IMR-90 (cell line): Measurements from ENCODE around the gene GCNT2. TPM values are rescaled to one million over a fixed set of nuclear protein-coding genes. Genes with fewer than 3 reads are reported as not detected.
A peak's percentile ranks its signal among the peaks of the same experiment; 100 is the strongest.

ENCODE experiments used
- ATAC-seq: fragments of 200-7000 bp; cut with Tn5 transposase; 2 replicates; pipeline ENCODE4 v1.9.1; 2020; ENCODE audit warnings: low read depth, mild to moderate bottlenecking, moderate library complexity
- BruUV-seq: library from RNA; stranded (reverse); fragments of 400-500 nt; replicated peaks from 2 replicates; lab custom pipeline; 2021; lab: Mats Ljungman, UMichigan
- CTCF ChIA-PET: fragments of 300-600 bp; formaldehyde crosslinking; extraction: SDS; loops from one replicate; lab custom pipeline; 2021; ENCODE audit warnings: antibody characterized with exemption; lab: Yijun Ruan, JAX
- POLR2A ChIA-PET: fragments of 300-600 bp; sonication (Branson Sonifier 250); formaldehyde crosslinking; loops from one replicate; lab custom pipeline; 2022; ENCODE audit warnings: antibody characterized with exemption; ENCODE audit not compliant: unreplicated experiment; lab: Charles Lee
- DNase-seq: peaks from one replicate; pipeline ENCODE4 v3.0.0; 2013
- H2AFZ ChIP-seq: replicated peaks from 2 replicates; pipeline ENCODE3; 2013; ENCODE audit warnings: low read length, mild to moderate bottlenecking; ENCODE audit not compliant: poor library complexity
- H2AK5ac ChIP-seq: 2 replicates; pipeline ENCODE4 v1.6.1; 2013; ENCODE audit warnings: low read depth, low read length, inconsistent platforms
- H2AK9ac ChIP-seq: replicated peaks from 2 replicates; pipeline ENCODE3; 2013; ENCODE audit warnings: mild to moderate bottlenecking, low read depth, low read length, moderate library complexity; ENCODE audit not compliant: poor library complexity
- H2BK120ac ChIP-seq: 2 replicates; pipeline ENCODE4 v1.6.1; 2013; ENCODE audit warnings: low read depth, low read length, inconsistent platforms
- H2BK15ac ChIP-seq: 3 replicates; pipeline ENCODE4 v1.6.1; 2013; ENCODE audit warnings: low read depth, low read length, inconsistent platforms
- H2BK20ac ChIP-seq: 2 replicates; pipeline ENCODE4 v1.6.1; 2013; ENCODE audit warnings: low read depth, mild to moderate bottlenecking, inconsistent platforms, low read length, moderate library complexity
- H2BK5ac ChIP-seq: 2 replicates; pipeline ENCODE4 v1.6.1; 2013; ENCODE audit warnings: mild to moderate bottlenecking, low read depth, low read length, inconsistent platforms; ENCODE audit not compliant: poor library complexity, severe bottlenecking
- H3K14ac ChIP-seq: replicated peaks from 2 replicates; pipeline ENCODE4 v1.6.1; 2013; ENCODE audit warnings: low read depth, low read length, inconsistent platforms
- H3K18ac ChIP-seq: 2 replicates; pipeline ENCODE4 v1.6.1; 2013; ENCODE audit warnings: low read depth, low read length, control low read depth
- H3K23ac ChIP-seq: 2 replicates; pipeline ENCODE4 v1.6.1; 2013; ENCODE audit warnings: low read depth, low read length, inconsistent platforms
- H3K27ac ChIP-seq: 2 replicates; pipeline ENCODE4 v1.5.1; 2013; ENCODE audit warnings: mild to moderate bottlenecking, control low read depth, low read length; ENCODE audit not compliant: insufficient read depth
- H3K27me3 ChIP-seq: 2 replicates; pipeline ENCODE4 v1.6.1; 2013; ENCODE audit warnings: low read length; ENCODE audit not compliant: control insufficient read depth, insufficient read depth
- H3K36me3 ChIP-seq: 2 replicates; pipeline ENCODE4 v1.6.1; 2013; ENCODE audit warnings: low read length, mixed read lengths; ENCODE audit not compliant: control insufficient read depth, insufficient read depth
- H3K4ac ChIP-seq: 2 replicates; pipeline ENCODE4 v1.6.1; 2013; ENCODE audit warnings: low read depth, low read length, inconsistent platforms
- H3K4me1 ChIP-seq: 2 replicates; pipeline ENCODE4 v1.6.1; 2013; ENCODE audit warnings: low read length, mixed read lengths; ENCODE audit not compliant: control insufficient read depth, insufficient read depth
- H3K4me2 ChIP-seq: 2 replicates; pipeline ENCODE4 v1.6.1; 2013; ENCODE audit warnings: low read depth, mild to moderate bottlenecking, control low read depth, low read length, moderate library complexity
- H3K4me3 ChIP-seq: 2 replicates; pipeline ENCODE4 v1.5.1; 2013; ENCODE audit warnings: low read depth, mild to moderate bottlenecking, control low read depth, low read length, moderate library complexity; ENCODE audit not compliant: insufficient read depth
- H3K56ac ChIP-seq: 2 replicates; pipeline ENCODE4 v1.6.1; 2013; ENCODE audit warnings: low read length, inconsistent platforms; ENCODE audit not compliant: insufficient read depth; ENCODE audit errors: extremely low read depth
- H3K79me1 ChIP-seq, 2 experiments: 2 replicates each; pipeline ENCODE4 v1.6.1; 2013; ENCODE audit warnings: low read length in 2 of 2, inconsistent platforms in 1 of 2, low read depth in 1 of 2
- H3K9ac ChIP-seq: 2 replicates; pipeline ENCODE4 v1.6.1; 2013; ENCODE audit warnings: low read depth, low read length, control low read depth
- H3K9me1 ChIP-seq: 2 replicates; pipeline ENCODE4 v1.6.1; 2013; ENCODE audit warnings: low read length, inconsistent platforms; ENCODE audit not compliant: insufficient read depth
- H3K9me3 ChIP-seq: 2 replicates; pipeline ENCODE4 v1.6.1; 2013; ENCODE audit warnings: low read length; ENCODE audit not compliant: control insufficient read depth, insufficient read depth
- H4K20me1 ChIP-seq: 2 replicates; pipeline ENCODE4 v1.6.1; 2013; ENCODE audit warnings: low read length, inconsistent platforms; ENCODE audit not compliant: insufficient read depth
- H4K5ac ChIP-seq: 2 replicates; pipeline ENCODE4 v1.6.1; 2013; ENCODE audit warnings: mild to moderate bottlenecking, low read depth, low read length, control low read depth
- H4K8ac ChIP-seq, 2 experiments: 2 replicates each; pipeline ENCODE4 v1.6.1; 2013; ENCODE audit warnings: low read depth in 2 of 2, low read length in 2 of 2, control low read depth in 1 of 2, inconsistent platforms in 1 of 2
- H4K91ac ChIP-seq: 2 replicates; pipeline ENCODE4 v1.6.1; 2013; ENCODE audit warnings: low read depth, low read length, inconsistent platforms; ENCODE audit not compliant: insufficient read depth
- BHLHE40 ChIP-seq: fragments of 150-350 bp; IDR thresholded peaks from 2 replicates; pipeline ENCODE4 v1.6.1; 2016; ENCODE audit warnings: mild to moderate bottlenecking, low read depth, low read length
- CEBPB ChIP-seq: IDR thresholded peaks from 2 replicates; pipeline ENCODE4 v1.6.1; 2012; ENCODE audit warnings: low read depth, low read length, improper control_type of control experiment
- CHD1 ChIP-seq: IDR thresholded peaks from 2 replicates; pipeline ENCODE4 v1.6.1; 2012; ENCODE audit warnings: low read depth, low read length, improper control_type of control experiment
- CTCF ChIP-seq: conservative IDR thresholded peaks from 2 replicates; pipeline ENCODE4 v1.5.1; 2012; ENCODE audit warnings: mild to moderate bottlenecking, low read depth, low read length, improper control_type of control experiment
- FOS ChIP-seq: fragments of 150-350 bp; IDR thresholded peaks from 2 replicates; pipeline ENCODE4 v1.6.1; 2016; ENCODE audit warnings: low read depth, low read length
- MAFK ChIP-seq: IDR thresholded peaks from 2 replicates; pipeline ENCODE4 v1.6.1; 2012; ENCODE audit warnings: low read depth, low read length, improper control_type of control experiment
- MAZ ChIP-seq: IDR thresholded peaks from 2 replicates; pipeline ENCODE4 v1.6.1; 2012; ENCODE audit warnings: low read depth, mild to moderate bottlenecking, low read length, improper control_type of control experiment, moderate library complexity, borderline replicate concordance
- MXI1 ChIP-seq: IDR thresholded peaks from 2 replicates; pipeline ENCODE4 v1.6.1; 2012; ENCODE audit warnings: low read depth, mild to moderate bottlenecking, low read length, moderate library complexity, borderline replicate concordance
- NFE2L2 ChIP-seq: fragments of 150-350 bp; IDR thresholded peaks from 2 replicates; pipeline ENCODE4 v1.6.1; 2016; ENCODE audit warnings: low read depth, mild to moderate bottlenecking, low read length
- POLR2A ChIP-seq: IDR thresholded peaks from 2 replicates; pipeline ENCODE4 v1.6.1; 2012; ENCODE audit warnings: mild to moderate bottlenecking, low read depth, low read length
- RAD21 ChIP-seq: IDR thresholded peaks from 2 replicates; pipeline ENCODE4 v1.6.1; 2012; ENCODE audit warnings: low read length, improper control_type of control experiment
- RCOR1 ChIP-seq: IDR thresholded peaks from 2 replicates; pipeline ENCODE4 v1.6.1; 2012; ENCODE audit warnings: mild to moderate bottlenecking, low read length, improper control_type of control experiment; ENCODE audit not compliant: insufficient replicate concordance
- SMC3 ChIP-seq: fragments of 150-350 bp; IDR thresholded peaks from 2 replicates; pipeline ENCODE4 v1.6.1; 2016; ENCODE audit warnings: low read depth, mild to moderate bottlenecking, antibody characterized with exemption, low read length, moderate library complexity
- WGBS, 2 experiments: methylation state at CpG; one replicate each; pipeline versions ENCODE4 v1.1.5 to v1.1.7; 2013; ENCODE audit warnings: missing lambda C conversion rate in 2 of 2; ENCODE audit not compliant: insufficient read length in 1 of 2; ENCODE audit errors: extremely low coverage in 2 of 2; 5-methylcytosine and 5-hydroxymethylcytosine counted together
- dilution Hi-C: fragments of 300-500 bp; cut with HindIII; formaldehyde crosslinking; loops from one replicate; pipeline ENCODE4 v1.14.3; 2018; ENCODE audit warnings: low sequenced_read_pairs; ENCODE audit not compliant: unreplicated experiment
- in situ Hi-C: fragments of 300-500 bp; cut with MboI; formaldehyde crosslinking; loops from 3 replicates; pipeline ENCODE4 v1.14.3; 2019; ENCODE audit warnings: low sequenced_read_pairs, inconsistent platforms, mixed read lengths
- intact Hi-C: fragments of 100-400 bp; cut with micrococcal nuclease; formaldehyde crosslinking; loops from 2 replicates; pipeline ENCODE4 v1.10.0; 2022
- polyA plus RNA-seq, 3 experiments: library from polyadenylated mRNA; depleted of rRNA; stranded (reverse); fragments of >200 nt; gene quantifications; 2 replicates each; pipeline ENCODE4 v1.2.3, GENCODE V29; 2012; ENCODE audit warnings: low replicate concordance in 1 of 3
- total RNA-seq: library from RNA; depleted of rRNA; stranded (reverse); fragments of >200 nt; gene quantifications from 2 replicates; pipeline ENCODE4 v1.2.3, GENCODE V29; 2012
- TF ChIP-seq, protein P1 (sequence below): fragments of 150-350 bp; IDR thresholded peaks from 2 replicates; pipeline ENCODE4 v1.6.1; 2017; ENCODE audit warnings: mild to moderate bottlenecking, antibody characterized with exemption, low read length, low read depth
- TF ChIP-seq, protein P2 (sequence below): fragments of 150-350 bp; IDR thresholded peaks from 2 replicates; pipeline ENCODE4 v1.6.1; 2016; ENCODE audit warnings: low read depth, mild to moderate bottlenecking, low read length, moderate library complexity, borderline replicate concordance

GCNT2 gene
- total and polyA plus RNA-seq, 2 of the 4 experiments (the other 2 are of a cell fraction) = 0.34 to 0.90 TPM

- Histone ChIP-seq H3K9me3 (no peaks in the 10 kb centered on the region), H3K4me2 (no peak overlapping the region), H4K5ac (no peak overlapping the region), H2BK120ac (no peak overlapping the region), H3K36me3 (no peaks in the 10 kb centered on the region), H2AFZ (no peak overlapping the region), H3K27me3 (no peaks in the 10 kb centered on the region), H3K27ac (no peak overlapping the region), H3K4me3 (no peak overlapping the region), H4K91ac (no peak overlapping the region), H3K4ac (no peak overlapping the region), H3K9me1 (peaks cover 8% of the 10 kb centered on the region; the same call in 1 of the 2 replicates), H3K56ac (no peak overlapping the region), H3K18ac (no peak overlapping the region), H3K4me1 (no peaks in the 10 kb centered on the region), H2BK15ac (no peak overlapping the region), H3K9ac (no peak overlapping the region), H3K14ac (no peak overlapping the region), H4K8ac (no peak overlapping the region), H4K20me1 (no peaks in the 10 kb centered on the region), H2BK5ac (peak overlapping the region; percentile 94), H3K23ac (no peak overlapping the region), H2AK5ac (no peak overlapping the region; the same call in 1 of the 2 replicates), H2AK9ac (no peak overlapping the region), H3K79me1 (no peaks in the 10 kb centered on the region), H2BK20ac (no peak overlapping the region)
- BruUV-seq = no TSS peak
- dilution Hi-C loops (no loop called here), intact Hi-C loops (no loop called here), in situ Hi-C loops (no loop called here)
- ChIA-PET CTCF (interaction anchor here (0.5 kb wide), 1 partner anchor 1109 kb away, joined by 3 read pairs; no protein-coding TSS in a partner anchor), POLR2A (no interaction called here)
- 87% methylated on average over 5 of the region's 7 CpGs; no CpG with 5 or more reads in 1 of the 2 experiments for WGBS, 2 experiments
- ATAC-seq = no peak
- no peak for DNase-seq
- TF ChIP-seq POLR2A (no peak), RAD21 (no peak), MAFK (no peak), SMC3 (no peak), CTCF (no peak), RCOR1 (no peak), BHLHE40 (no peak), CHD1 (no peak), FOS (no peak), MXI1 (no peak), MAZ (no peak), NFE2L2 (no peak), CEBPB (no peak)
- TF ChIP-seq, protein P1, sequence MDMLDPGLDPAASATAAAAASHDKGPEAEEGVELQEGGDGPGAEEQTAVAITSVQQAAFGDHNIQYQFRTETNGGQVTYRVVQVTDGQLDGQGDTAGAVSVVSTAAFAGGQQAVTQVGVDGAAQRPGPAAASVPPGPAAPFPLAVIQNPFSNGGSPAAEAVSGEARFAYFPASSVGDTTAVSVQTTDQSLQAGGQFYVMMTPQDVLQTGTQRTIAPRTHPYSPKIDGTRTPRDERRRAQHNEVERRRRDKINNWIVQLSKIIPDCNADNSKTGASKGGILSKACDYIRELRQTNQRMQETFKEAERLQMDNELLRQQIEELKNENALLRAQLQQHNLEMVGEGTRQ = no peak
- TF ChIP-seq, protein P2, sequence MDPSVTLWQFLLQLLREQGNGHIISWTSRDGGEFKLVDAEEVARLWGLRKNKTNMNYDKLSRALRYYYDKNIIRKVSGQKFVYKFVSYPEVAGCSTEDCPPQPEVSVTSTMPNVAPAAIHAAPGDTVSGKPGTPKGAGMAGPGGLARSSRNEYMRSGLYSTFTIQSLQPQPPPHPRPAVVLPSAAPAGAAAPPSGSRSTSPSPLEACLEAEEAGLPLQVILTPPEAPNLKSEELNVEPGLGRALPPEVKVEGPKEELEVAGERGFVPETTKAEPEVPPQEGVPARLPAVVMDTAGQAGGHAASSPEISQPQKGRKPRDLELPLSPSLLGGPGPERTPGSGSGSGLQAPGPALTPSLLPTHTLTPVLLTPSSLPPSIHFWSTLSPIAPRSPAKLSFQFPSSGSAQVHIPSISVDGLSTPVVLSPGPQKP = no peak
These were observed 67.6 kb downstream of the GCNT2 start for GRCh38 chr6:10588562-10589428.
